Memory B cell (primary cell): ENCODE measurements around the gene P2RY1.

Experiments
- ATAC-seq: fragments of 150-1000 bp; cut with Tn5 transposase; 2 replicates; pipeline ENCODE4 v1.10.0; 2021; ENCODE audit warnings: low read depth, mild to moderate bottlenecking, moderate library complexity
- DNase-seq, 2 donors: peaks; one replicate each; pipeline ENCODE4 v3.0.0; 2022; ENCODE audit warnings: low spot score in 2 of 2
- H3K27ac Mint-ChIP-seq: one replicate; pipeline ENCODE4 v1.8.0; 2022; ENCODE audit warnings: mild to moderate bottlenecking, moderate library complexity, mixed read lengths
- H3K27me3 Mint-ChIP-seq: one replicate; pipeline ENCODE4 v1.8.0; 2022; ENCODE audit warnings: mixed read lengths
- H3K36me3 Mint-ChIP-seq: one replicate; pipeline ENCODE4 v1.8.0; 2022; ENCODE audit warnings: mild to moderate bottlenecking, mixed read lengths
- H3K4me1 Mint-ChIP-seq: one replicate; pipeline ENCODE4 v1.8.0; 2022; ENCODE audit warnings: mixed read lengths
- H3K4me3 Mint-ChIP-seq: one replicate; pipeline ENCODE4 v1.8.0; 2022; ENCODE audit warnings: mild to moderate bottlenecking, moderate library complexity, mixed read lengths
- H3K9me3 Mint-ChIP-seq: one replicate; pipeline ENCODE4 v1.8.0; 2022; ENCODE audit warnings: mixed read lengths

P2RY1 gene, protein sequence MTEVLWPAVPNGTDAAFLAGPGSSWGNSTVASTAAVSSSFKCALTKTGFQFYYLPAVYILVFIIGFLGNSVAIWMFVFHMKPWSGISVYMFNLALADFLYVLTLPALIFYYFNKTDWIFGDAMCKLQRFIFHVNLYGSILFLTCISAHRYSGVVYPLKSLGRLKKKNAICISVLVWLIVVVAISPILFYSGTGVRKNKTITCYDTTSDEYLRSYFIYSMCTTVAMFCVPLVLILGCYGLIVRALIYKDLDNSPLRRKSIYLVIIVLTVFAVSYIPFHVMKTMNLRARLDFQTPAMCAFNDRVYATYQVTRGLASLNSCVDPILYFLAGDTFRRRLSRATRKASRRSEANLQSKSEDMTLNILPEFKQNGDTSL

DNA sequence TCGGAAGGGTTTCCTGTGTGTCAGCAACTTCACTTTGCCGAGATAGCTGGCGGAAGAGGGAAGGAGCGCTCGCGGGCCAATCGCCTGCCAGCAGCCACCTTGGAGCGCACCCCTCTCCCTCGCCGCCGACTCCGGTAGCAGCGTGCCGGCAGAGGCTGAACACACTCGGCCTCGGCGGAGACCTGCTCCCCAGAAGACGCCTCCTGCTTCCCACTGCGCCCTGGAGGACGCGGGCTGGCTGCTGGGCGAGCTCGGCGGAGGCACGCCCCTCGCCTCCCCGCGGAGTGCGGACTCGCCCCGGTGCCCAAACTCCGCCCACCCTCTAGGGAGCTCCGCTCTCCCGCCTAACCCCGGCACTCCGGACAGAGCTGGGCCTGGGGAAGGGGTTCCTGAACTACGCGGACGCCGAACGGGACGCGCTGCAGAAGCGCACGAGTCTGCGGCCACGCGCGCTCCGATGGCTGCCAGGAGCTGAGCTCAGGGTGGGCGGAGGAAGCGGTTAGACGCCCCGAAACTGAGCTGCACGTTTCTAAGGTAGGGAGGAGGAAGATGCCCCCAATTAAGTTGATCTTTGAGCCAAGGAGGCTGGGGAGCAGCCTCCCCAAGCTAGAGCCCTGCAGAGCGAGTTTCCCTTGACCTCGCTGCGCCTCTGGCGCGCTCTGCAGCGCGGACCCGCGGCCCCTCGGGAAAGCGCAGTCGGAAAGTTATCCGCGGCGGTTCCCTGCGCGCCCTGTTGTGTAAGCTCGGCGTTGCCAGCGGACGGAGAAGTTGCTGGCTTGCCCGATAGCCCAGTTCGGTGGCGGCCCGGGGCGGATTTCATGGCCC, at the start of gene P2RY1:
TSS of gene P2RY1 (plus strand) at position 356 of the 825 bp plus-strand sequence. CDS start 652 bp downstream, outside the sequence.
- Mint-ChIP-seq H3K4me1 (peaks cover 9% of the 10 kb centered on the region), H3K4me3 (peak within 1 kb of the TSS; percentile 87), H3K27me3 (peaks cover 19% of the 10 kb centered on the region), H3K27ac (no peak within 1 kb of the TSS), H3K36me3 (no peaks in the 10 kb centered on the region), H3K9me3 (no peaks in the 10 kb centered on the region)
- DNase-seq (peak in 1 of 2 donors; percentile 14), ATAC-seq (peak; percentile 53)

- no peaks in the 10 kb centered on the region for H3K9me3 Mint-ChIP-seq
- no peak overlapping the region for H3K27ac Mint-ChIP-seq
- peaks cover 2% of the 10 kb centered on the region for H3K27me3 Mint-ChIP-seq
- H3K4me1 Mint-ChIP-seq = no peaks in the 10 kb centered on the region
- ATAC-seq (no peak), DNase-seq (no peak)
- H3K36me3 Mint-ChIP-seq = no peaks in the 10 kb centered on the region
- H3K4me3 Mint-ChIP-seq = no peak overlapping the region
These were observed 47.8 kb upstream of the P2RY1 start for GRCh38 chr3:152786977-152787681.

DNA sequence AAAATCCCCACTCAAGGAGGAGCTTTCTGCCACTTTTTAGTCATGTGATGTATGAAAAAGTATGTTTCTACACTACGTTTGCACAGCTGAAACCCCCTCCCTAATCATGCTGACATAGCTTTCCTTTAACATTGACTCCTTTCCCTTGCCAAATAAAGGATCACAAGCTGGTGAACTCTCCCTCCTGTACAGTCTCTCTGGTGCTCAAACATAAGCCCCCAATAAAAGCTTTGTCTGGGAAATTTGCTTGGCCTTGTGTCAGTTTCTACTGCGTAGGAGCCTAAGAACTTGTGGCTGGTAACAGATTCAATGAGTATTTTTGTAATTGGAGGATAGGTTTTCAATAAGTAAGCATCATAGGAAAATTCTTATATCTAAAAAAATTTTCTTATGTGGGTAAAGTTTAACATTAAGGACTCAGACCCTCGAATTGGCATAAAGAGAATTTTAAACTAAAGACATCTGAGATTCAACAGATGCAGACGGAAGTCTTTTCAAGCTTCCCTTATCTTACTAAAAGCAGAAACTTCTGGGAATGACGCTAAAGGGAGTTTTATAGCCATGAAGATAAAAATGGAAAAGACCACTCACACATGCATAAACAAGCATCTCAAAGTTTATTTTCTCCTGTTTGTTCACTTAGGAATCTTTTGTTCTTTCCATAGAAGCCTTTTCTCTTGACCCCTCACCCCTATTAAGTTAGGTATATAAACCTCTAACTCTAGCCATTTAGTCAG, 44.1 kb upstream of the P2RY1 start:
- H3K36me3 Mint-ChIP-seq = no peaks in the 10 kb centered on the region
- no peaks in the 10 kb centered on the region for H3K4me1 Mint-ChIP-seq
- H3K27me3 Mint-ChIP-seq = no peaks in the 10 kb centered on the region
- DNase-seq (no peak), ATAC-seq (no peak)
- no peak overlapping the region for H3K4me3 Mint-ChIP-seq
- H3K9me3 Mint-ChIP-seq = no peaks in the 10 kb centered on the region
- no peak overlapping the region for H3K27ac Mint-ChIP-seq

- Mint-ChIP-seq H3K27ac (no peak overlapping the region), H3K27me3 (peaks cover under 1% of the 10 kb centered on the region), H3K4me1 (no peaks in the 10 kb centered on the region), H3K4me3 (no peak overlapping the region), H3K36me3 (no peaks in the 10 kb centered on the region), H3K9me3 (no peaks in the 10 kb centered on the region)
- ATAC-seq = no peak
- no peak for DNase-seq
These were observed 41.0 kb upstream of the P2RY1 start for GRCh38 chr3:152793969-152794368.

DNA sequence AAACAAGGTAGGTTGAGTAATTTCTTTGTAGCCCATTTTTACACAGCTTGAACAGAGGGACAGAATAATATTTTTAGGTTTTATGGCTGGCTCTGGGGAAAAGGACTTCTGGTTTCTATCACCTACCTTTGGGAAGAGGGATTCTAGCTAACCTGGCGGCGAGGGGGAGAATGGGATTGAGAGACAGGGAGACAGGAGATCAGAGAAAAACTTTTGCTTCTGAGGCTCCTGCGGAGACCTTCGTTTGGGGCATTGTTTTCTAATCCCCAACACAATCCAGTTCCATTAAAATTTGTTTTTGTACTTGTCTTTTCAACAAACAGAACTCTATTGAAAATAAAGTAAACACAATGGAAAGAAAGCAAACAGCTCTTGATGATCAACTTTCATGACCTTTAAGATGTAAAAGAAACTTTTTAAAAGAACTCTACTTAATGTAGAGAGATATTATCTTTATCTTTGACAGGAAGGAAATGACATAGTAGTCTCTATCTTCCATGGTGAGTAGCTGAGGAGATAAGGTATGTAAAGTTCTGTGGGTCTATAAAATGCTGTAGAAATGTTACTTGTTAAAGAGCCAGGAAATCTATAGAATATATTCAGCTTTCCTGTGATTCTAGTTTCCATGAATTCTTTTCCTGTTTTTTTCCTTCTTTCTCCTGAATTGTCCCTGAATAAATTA, 37.0 kb upstream of the P2RY1 start:
- Mint-ChIP-seq H3K9me3 (no peaks in the 10 kb centered on the region), H3K27me3 (peaks cover 2% of the 10 kb centered on the region), H3K4me3 (no peak overlapping the region), H3K36me3 (no peaks in the 10 kb centered on the region), H3K4me1 (no peaks in the 10 kb centered on the region), H3K27ac (no peak overlapping the region)
- no peak for ATAC-seq
- DNase-seq = no peak

GRCh38 chr3:152811974-152812760, 22.8 kb upstream of the P2RY1 start:
- Mint-ChIP-seq H3K27me3 (peaks cover 1% of the 10 kb centered on the region), H3K4me3 (no peak overlapping the region), H3K36me3 (no peaks in the 10 kb centered on the region), H3K27ac (no peak overlapping the region), H3K4me1 (no peaks in the 10 kb centered on the region), H3K9me3 (no peaks in the 10 kb centered on the region)
- DNase-seq (no peak), ATAC-seq (no peak)

DNA sequence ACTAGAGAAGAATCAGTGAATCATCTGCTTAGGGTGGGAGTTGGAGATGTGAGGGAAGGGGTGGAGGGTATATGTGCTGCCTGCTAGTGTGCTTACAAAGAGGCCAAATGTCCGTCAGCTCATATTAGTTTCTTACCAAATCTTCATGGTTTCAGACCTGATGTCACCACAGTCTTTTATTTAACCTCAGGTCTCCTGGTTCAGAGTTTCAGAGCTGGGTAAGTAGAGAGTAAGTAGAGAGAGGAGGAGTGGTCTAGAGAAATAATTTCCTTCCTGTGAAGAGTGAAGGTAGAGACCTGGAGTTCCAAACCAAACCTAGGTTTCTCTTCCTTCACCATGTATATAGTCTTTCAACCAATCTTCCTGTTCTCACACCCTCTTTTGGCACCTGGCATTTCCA, 17.5 kb upstream of the P2RY1 start:
- Mint-ChIP-seq H3K9me3 (no peaks in the 10 kb centered on the region), H3K4me3 (no peak overlapping the region), H3K4me1 (no peaks in the 10 kb centered on the region), H3K27me3 (no peaks in the 10 kb centered on the region), H3K27ac (no peak overlapping the region), H3K36me3 (no peaks in the 10 kb centered on the region)
- ATAC-seq (no peak), DNase-seq (no peak)

- Mint-ChIP-seq H3K36me3 (no peaks in the 10 kb centered on the region), H3K27me3 (no peaks in the 10 kb centered on the region), H3K9me3 (no peaks in the 10 kb centered on the region), H3K27ac (no peak overlapping the region), H3K4me3 (no peak overlapping the region), H3K4me1 (no peaks in the 10 kb centered on the region)
- DNase-seq (no peak), ATAC-seq (no peak)
These were observed 16.9 kb upstream of the P2RY1 start for GRCh38 chr3:152818027-152818426.

GRCh38 chr3:152823173-152823572, 11.8 kb upstream of the P2RY1 start:
- Mint-ChIP-seq H3K27ac (no peak overlapping the region), H3K4me1 (no peaks in the 10 kb centered on the region), H3K36me3 (no peaks in the 10 kb centered on the region), H3K9me3 (no peaks in the 10 kb centered on the region), H3K4me3 (no peak overlapping the region), H3K27me3 (no peaks in the 10 kb centered on the region)
- ATAC-seq (no peak), DNase-seq (no peak)

- H3K4me1 Mint-ChIP-seq = no peaks in the 10 kb centered on the region
- H3K9me3 Mint-ChIP-seq = no peaks in the 10 kb centered on the region
- DNase-seq = no peak
- H3K27ac Mint-ChIP-seq = no peak overlapping the region
- no peaks in the 10 kb centered on the region for H3K27me3 Mint-ChIP-seq
- H3K4me3 Mint-ChIP-seq = no peak overlapping the region
- no peak for ATAC-seq
- H3K36me3 Mint-ChIP-seq = no peaks in the 10 kb centered on the region
These were observed 11.2 kb upstream of the P2RY1 start for GRCh38 chr3:152823781-152824180.

- no peak overlapping the region for H3K27ac Mint-ChIP-seq
- no peaks in the 10 kb centered on the region for H3K9me3 Mint-ChIP-seq
- DNase-seq (no peak), ATAC-seq (no peak)
- no peaks in the 10 kb centered on the region for H3K36me3 Mint-ChIP-seq
- H3K4me1 Mint-ChIP-seq = no peaks in the 10 kb centered on the region
- no peak overlapping the region for H3K4me3 Mint-ChIP-seq
- no peaks in the 10 kb centered on the region for H3K27me3 Mint-ChIP-seq
These were observed 9.4 kb upstream of the P2RY1 start for GRCh38 chr3:152825566-152825965.

DNA sequence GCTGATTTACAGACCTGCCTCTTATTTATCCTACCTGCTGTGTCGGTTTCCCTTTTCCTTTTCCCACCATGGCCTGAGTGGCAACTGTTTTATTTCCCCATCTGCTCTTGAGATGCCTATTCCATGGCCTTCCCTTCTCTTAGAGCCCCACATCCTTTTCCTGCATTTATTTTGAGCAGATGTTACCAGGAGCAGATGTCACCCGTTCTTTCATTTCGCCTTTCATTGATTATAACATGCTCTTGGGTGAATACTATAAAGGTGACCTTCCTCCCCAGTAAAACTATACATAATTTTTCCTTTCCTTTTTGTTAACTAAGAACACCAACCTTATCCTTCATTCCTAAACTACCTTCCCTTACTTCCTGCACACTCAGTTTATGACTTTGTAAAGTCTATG, 8.5 kb upstream of the P2RY1 start:
- H3K27me3 Mint-ChIP-seq = peaks cover 2% of the 10 kb centered on the region
- H3K4me1 Mint-ChIP-seq = no peaks in the 10 kb centered on the region
- ATAC-seq (no peak), DNase-seq (no peak)
- no peak overlapping the region for H3K27ac Mint-ChIP-seq
- no peaks in the 10 kb centered on the region for H3K9me3 Mint-ChIP-seq
- H3K4me3 Mint-ChIP-seq = no peak overlapping the region
- H3K36me3 Mint-ChIP-seq = no peaks in the 10 kb centered on the region

GRCh38 chr3:152827313-152827712, 7.6 kb upstream of the P2RY1 start:
- Mint-ChIP-seq H3K4me1 (no peaks in the 10 kb centered on the region), H3K27ac (no peak overlapping the region), H3K36me3 (no peaks in the 10 kb centered on the region), H3K9me3 (no peaks in the 10 kb centered on the region), H3K4me3 (no peak overlapping the region), H3K27me3 (peaks cover 4% of the 10 kb centered on the region)
- ATAC-seq (no peak), DNase-seq (no peak)
